CD4-positive, alpha-beta T cell treated with Interleukin-15 for 4 hours (primary cell): ENCODE results near the gene MRPL32.

Experiments
- DNase-seq: peaks from one replicate; pipeline ENCODE4 v3.0.0-alpha.2; 2020; ENCODE audit warnings: low spot score

Gene MRPL32

DNA sequence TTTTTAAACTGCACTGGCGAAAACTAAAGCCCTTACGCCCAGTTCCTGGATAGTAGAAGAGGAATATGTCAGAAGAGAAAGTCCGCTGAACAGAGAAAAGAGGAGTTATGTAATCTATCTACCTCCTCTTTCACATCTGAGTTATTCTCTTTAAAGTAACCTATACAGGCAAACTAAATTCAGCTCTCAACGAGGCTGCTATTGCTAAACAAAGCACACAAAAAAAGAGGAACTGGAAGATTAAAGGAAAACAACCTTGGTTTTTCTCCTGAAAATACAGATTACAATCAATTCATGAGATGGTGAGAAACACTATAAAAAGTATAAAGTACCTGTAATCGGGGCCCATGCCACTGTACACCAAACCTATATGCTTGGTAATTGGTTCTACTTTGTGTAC lies 6.0 kb upstream of the MRPL32 start:
- no peak for DNase-seq

DNA sequence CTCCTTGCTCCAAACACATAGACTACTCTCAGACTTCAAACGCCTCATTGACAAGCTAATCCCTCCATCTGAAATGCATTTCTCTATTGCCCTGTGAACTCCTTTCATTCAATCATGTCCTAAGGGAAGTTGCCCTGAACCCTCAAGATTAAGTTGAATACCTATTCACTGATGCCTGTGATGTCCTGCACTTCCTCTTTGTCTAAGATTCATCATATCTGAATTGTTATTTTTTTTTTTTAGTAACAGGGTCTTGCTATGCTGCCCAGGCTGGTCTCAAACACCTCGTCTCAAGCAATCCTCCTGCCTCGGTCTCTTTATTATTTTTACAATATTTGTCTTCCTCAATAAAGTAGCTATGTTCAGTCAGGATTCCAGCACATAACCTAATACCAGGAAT lies 3.4 kb upstream of the MRPL32 start:
- DNase-seq: no peak

DNA sequence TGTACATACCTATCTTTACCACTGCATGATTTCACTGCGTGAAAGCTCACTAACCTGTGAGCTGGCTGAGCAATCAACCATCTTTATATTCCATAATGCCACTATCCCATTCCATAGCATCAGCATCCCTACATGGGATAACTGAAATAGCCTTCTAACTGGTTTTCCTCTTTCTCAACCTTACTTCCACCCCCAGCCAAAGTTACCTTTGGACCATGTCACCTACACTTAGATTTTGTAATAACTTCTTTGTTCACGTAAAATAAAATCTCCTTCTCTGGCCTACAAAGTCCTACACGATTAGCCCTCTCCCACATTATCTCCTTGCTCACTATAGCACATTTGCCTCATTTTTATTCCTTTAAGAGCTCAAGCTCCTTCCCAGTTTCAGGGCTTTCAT lies 2.7 kb upstream of the MRPL32 start:
- no peak for DNase-seq

DNA sequence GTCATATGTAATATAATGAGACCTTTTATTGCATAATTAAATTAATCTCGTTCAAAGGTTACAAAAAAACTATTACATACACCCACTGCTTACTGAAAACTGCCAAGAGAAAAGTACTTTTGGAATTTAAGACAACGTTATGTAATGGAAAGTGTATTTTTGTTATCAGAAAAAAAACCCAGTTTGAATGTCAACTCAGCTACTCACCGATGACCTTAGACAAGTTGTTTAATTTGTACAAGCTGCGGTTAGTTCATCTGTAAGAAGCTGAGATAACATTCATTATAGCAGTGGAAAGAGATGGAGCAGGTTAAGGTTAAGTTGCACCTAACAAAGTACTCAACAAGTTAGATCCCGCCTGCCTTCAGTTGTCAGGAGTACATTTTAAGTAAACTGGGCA lies 1.3 kb upstream of the MRPL32 start:
- DNase-seq: no peak

DNA sequence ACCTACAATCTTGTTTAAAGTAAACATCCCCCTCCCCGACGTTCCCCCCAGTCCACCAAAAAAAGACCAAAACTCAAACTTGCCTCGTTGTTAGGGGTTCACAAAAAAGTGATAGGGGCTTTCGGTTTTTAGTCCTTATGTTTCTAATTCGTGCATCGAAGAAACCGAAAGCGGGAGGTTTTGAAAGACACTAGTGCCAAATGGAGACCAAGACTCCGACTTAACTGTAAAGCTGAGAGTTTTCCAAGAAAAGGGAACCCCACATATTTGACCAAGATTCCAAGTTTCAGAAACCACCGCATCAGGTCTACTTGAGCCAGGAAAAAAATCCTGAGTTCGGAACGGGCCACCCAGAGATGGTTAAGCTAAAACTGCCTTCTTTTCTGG lies 736 bp upstream of the MRPL32 start:
- peak; percentile 19 for DNase-seq

DNA sequence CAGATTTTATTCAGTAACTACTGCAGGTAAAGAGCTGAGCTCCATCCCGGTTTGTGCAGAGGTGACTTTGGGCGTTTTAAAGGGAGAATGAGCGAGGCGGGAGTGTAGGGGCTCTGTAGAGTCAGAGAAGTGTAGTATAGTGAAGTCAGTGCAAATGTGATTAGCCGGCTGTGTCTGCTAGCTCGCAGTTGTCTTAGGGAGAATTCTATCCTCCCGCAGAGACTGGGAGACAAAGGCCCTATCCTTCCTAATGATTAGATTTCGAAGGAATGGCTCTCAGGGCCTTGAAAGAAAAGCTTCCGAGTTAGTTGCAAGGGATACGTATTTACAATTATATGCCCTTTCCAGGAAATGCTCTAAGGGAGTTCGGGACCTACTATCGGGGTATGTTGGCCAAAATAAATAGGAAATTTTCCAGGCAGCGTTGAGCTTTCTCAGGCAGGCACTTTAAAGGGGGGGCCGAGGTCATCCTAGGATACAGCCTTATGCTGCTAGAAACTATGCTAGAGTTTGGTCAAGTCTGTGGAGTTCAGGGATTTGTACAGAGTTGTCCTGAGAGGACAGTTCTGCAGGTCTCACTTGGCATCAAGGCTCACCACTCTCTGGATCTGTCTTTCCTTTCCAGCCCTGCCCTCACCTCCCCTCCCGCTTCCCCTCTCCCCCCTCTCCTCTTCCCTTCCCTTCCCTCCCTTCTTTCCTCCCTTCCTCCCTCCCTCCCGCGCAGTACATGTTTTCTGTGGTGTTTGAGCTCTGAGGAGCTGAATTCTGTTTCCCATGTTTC lies 825 bp downstream of the MRPL32 start:
- no peak for DNase-seq

DNA sequence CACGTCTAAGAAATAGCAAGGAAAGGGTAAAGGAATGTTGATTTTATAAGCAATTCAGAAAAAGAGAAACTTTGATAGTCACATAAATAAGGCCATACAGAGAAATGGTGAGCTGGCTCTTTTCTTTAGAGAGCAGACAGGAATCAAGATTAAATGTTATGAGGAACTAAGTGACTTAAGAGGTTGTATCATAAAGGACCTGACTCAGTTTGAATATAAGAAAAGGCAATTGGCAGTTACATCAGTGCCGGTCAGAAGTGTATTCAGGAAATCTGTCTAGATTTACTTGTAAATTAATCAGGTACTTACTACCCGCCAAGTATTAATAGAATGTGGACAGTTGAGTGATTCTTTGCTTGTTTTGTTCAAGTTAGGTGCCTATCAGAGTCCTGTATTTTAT lies 2.1 kb downstream of the MRPL32 start:
- DNase-seq: no peak

DNA sequence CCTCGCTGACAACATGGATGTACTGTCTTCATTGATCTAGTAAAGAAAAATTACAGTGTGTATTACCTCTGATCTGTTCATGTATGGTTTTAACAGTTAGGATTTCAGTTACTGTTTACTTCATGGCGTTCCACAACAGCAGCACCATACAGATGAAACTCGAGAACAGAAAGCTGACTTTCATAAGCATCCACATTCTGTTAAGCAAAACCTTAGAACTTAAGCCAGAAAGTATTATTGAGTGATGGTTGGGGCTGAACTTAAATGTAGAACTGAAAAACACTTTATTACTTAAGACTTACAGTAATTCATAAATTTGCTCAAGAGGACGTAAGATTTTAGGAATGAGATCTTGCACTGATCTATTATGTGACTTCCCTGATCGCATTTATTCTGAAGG lies 3.7 kb downstream of the MRPL32 start:
- DNase-seq: no peak

DNA sequence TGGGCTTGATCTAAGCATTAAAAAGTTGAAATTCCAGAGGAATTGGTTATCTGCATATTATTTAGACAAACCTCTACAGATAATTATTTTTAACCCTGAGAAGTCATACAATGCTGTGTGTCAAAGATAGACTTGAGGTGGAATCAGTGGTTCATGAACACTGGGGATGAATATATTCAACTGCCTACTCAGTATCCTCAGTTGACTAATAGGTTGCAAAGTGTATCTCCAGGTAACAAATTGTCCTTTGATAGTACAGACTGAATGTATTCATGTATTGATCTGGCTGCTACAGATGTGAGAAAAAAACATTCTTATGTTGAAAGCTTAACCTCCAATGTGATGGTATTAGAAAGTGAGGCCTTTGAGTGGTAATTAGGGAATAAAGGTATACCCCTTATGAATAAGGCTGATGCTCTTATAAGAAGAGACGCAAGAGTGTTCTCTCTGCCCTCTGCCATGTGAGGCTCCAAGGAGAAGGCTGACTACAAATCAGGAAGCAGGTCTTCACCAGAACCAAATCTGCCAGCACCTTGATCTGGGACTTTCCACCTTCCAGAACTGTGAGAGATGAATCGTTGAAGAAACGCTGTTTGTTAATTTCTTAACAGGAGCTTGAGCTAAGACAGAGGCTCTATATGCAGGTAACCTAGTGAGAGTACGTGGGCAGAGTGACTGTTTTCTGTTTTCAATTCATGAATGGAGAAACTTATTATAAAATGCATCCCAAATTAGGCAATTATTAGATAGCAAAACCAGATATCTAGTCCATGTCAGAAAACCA lies 7.5 kb downstream of the MRPL32 start:
- DNase-seq: no peak

DNA sequence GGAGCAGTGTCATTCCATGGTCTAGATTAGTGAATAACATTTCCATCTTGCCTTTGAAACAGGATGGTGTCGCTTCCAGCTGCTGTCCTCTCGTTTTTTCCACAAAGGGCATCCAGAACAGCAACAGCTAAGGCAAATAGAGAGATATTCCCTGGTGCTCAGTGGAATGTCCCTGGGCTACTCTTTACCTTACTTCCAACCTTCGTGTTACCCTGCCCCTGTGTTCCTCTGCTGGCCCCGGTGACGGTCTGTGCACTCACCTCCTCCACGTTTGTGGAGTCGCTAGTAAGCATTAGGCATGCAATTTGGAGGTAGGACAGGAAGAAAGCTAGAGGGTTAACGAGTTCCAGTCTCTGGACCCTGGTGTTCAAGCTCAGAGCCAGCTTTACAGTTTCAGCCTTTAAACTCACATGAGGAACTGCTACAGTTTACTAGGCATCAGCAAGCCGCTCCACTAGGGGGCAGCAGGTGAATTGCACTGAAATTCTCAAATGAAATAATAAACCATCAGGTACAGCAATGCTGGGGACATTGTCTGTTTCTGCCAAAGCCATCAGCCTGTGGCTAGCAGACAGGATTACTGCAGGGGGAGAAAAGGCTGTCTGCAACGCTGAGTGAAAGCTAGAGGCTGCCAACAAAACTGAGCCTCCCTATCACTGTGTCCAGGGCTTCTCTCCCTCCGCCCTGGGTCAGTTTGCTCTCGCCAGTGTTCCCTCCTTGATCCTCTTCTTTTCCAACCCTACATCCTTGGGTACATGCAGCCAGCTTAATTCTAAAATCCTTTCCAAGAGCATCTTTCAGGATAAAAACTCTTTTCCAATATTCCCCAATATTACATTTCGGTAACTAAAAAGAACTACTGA lies 9.0 kb downstream of the MRPL32 start:
- DNase-seq: peak; percentile 67

DNA sequence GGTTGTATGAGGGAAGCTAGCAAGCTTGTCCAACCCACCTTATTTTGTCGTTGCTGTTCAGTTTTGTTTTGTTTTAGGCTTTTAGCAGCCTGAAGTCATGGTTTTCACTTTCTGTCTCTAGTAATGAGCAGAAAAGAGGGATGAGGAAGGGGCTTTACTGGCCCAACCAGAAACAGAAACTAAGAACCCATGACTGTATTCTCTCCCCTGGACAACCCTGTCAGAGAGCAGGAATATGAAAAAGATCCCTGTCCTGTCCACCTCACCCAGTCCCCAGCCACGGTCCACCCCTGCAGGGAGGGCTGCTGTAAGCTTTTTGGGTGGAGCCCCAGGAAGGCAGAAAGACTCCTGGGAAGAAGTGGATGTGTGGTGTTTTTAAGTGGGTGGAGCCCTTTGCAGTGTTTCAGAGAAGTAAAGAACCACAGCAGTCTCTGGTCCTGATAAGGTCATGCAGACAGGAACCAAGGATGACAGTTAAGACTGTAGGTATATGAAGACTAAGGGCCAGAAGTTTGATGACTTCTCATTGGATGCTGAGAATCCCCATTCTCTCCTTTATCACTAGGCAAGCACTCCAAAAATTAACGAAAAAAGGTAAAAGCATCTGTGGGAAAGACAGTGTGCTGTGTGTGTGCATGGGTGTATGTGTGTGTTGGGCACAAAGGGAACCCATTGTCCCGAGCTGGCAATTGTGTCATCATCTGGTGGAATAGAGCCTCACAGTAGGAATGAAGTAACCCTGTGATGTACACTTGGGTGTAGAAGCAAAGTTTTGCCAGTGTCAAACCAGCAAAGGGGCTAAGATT lies 13.8 kb downstream of the MRPL32 start:
- no peak for DNase-seq

DNA sequence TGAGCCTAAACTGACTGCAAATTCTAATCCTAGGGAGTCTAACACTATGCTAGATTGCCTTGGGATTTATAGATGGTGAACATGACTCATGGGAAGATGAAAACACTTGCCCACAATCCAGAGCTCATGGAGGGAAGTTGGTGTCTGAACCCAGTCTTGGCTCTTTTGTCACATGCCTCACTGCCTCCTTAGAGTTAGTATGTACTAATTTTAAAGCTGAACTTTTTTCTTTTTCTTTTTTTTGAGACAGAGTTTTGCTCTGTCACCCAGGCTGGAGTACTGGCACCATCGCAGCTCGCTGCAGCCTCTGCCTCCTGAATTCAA lies 14.4 kb downstream of the MRPL32 start:
- DNase-seq: no peak

DNA sequence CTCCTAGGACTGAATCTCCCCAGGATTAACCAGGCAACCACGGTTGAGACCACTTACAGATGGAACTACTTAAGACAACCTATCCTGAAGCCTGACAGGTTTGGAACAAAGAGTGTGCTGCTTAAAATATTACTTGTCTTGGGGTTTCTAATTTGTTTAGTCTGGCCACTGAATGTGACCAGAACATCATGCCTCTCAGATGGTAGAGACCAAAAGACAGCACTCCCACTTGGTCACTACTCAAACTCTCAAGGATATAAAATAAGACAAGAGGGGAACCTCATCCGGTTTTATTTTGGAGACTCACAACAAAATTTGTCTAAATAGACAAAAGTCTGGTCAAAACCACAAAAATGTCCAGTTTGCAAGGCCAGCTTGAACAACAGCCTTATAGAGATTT lies 15.3 kb downstream of the MRPL32 start:
- no peak for DNase-seq

DNA sequence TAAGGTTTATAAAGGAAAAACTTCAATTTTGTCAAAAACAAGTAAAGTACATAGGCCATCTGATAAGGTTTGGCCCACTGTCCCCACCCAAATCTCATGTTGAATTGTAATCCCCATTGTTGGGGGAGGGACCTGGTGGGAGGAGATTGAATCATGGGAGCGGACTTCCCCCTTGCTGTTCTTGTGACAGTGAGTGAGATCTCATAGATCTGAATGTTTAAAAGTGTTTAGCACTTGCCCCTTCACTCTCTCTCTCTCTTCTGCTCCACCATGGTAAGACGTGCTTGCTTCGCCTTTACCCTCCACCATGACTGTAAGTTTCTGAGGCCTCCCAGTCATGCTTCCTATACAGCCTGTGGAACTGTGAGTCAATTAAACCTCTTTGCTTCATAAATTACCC lies 18.2 kb downstream of the MRPL32 start:
- DNase-seq: no peak

DNA sequence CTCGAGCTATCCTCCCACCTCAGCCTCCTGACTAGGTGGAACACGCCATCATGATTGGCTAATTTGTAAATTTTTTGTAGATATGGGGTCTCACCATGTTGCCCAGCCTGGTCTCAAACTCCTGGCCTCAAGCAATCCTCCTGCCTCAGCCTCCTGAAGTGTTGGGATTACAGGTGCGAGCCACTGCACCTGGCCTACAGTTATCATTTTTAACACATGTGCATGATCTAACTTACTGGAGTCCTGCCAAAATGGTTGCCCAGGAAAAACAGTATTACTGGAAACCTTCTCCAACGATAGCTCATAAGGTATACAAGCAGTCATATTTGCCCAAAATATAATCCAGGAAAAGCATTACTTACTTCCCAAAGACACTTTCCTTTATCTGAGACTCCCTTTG lies 20.2 kb downstream of the MRPL32 start:
- DNase-seq: no peak

DNA sequence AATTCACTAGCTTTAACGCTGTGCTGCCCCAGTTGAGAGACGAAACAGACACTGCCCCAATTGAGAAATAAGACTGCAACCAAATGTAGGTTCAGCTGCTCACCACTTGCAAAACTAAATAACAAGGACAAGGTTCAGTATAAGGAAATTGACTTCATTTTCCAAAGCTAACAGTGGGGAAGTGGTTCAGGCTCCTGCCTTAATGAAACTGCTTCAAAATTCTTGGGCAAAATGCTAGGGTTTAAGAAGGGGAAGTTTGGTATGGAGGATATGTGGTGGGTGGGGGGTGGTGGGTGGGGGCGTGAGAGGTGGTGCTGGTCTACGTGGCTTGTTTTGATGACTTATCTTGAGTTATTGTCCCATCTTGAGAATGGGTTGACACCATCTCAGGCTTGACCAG lies 21.8 kb downstream of the MRPL32 start:
- DNase-seq: no peak

DNA sequence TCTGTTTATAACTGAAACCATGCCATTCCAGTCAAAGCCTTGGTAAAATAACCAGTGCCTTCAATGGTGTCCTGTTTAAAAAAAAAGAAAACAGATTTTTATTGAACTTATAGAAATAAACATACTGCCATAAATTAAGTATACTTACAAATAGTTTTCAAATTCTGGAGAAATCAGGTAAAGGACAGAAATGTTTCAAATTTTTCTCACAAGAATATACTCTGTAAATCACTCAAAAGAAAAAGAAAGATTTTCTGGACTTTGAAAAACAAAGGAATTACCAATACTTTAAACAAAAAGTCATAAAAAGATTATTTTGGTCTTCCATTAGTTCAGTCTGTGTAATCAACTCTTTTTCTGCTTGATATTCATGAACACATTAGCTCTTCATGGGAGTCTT lies 23.9 kb downstream of the MRPL32 start:
- no peak for DNase-seq

DNA sequence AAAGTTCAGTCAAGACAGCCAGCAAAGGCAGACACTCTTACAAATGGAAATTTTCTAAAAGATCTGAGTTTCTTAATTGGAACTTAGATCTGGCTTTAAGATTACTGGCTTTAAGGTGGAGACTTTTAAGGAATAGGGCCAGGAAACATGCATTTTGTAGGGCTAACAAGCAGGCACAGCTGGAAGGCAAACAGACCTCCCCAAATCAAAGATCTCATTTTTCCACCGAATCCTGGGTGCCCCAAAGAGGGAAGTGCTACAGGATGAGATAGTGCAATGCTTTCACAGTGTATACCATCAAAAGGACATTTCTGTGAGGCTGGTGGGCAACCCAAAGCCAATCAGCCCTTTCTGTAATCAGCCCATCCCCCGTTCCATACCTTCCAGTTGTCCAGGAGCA lies 27.4 kb downstream of the MRPL32 start:
- no peak for DNase-seq

DNA sequence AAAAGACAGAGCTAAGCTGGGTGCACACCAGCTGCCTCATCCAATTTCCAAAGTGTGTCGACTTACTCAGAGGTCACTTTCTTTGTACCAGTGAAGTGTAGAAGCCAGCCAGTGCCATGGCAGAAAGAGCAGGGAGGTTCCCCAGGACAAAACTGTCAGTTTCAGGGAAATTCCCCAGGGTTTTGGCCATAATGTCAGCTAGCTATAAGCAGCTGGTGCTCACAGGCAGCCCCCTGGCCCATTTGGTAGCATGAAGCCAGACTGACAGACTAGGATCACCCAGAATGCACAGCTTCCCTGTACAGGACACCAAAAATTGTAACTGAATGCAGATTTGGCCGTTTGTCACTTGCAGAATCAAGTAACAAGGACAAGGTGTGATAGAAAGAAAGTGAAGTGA lies 28.6 kb downstream of the MRPL32 start:
- DNase-seq: no peak

DNA sequence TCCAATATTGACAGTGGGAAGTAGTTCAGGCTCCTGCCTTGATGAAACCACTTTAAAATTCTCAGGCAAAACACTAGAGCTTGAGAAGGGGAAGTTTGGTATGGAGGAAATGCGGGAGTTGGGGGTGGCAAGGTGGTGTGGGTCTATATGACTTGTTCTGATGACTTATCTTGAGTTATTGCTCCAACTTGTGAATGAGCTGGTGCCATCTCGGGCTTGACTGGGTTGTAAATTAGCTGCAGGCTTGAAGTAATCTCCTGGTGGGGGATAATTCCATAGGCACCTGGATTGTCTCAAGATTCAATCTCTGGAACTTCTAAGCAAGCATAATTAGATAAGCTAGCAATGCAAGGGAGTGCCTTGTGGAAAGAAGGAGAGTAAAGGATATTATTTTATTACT lies 29.0 kb downstream of the MRPL32 start:
- no peak for DNase-seq

DNA sequence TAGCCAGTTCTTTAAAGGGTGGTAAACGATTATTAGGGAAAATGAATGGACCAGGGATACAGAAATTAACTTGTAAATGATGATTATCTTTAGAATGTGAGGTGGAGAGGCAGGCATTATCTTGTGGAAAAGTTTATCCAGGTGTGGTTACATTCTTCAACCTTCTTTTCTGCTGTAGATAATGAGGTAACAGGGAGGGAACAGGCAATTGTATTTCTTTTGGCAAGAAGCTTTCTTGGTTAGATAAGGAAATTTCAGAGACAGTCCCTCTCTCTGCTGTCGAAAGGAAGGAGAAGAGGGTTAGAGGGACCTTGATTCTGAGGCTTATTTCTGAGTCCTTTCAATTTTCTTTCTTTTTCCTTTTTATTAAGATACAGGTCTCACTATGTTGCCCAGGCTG lies 32.1 kb downstream of the MRPL32 start:
- DNase-seq: no peak
